Fibroblast of the conjunctiva (primary cell): Measurements from ENCODE around the gene YRDC.
"Not testable (repeated sequence)": the region's sequence is repeated elsewhere in the genome, so short reads cannot be mapped to it uniquely, and the experiment has no call there.

Source experiments
- DNase-seq: peaks from one replicate; pipeline ENCODE4 v3.0.0-alpha.2; 2010; ENCODE audit warnings: low read depth

The YRDC gene

GRCh38 chr1:37771440-37771839 lies 36.6 kb downstream of the YRDC start:
- DNase-seq = not testable (repeated sequence)

- no peak for DNase-seq
These were observed 40.5 kb downstream of the YRDC start for GRCh38 chr1:37767488-37767887.

GRCh38 chr1:37765916-37766664 lies 41.9 kb downstream of the YRDC start:
- no peak for DNase-seq

GRCh38 chr1:37764888-37765441 lies 43.0 kb downstream of the YRDC start, which contains the start of gene EPHA10:
EPHA10 (minus strand) TSS chr1:37765120; CDS start chr1:37765066, 54 bp downstream.
- DNase-seq = no peak

GRCh38 chr1:37764414-37764825 lies 43.6 kb downstream of the YRDC start:
- peak; percentile 5 for DNase-seq

GRCh38 chr1:37763791-37764413 lies 44.1 kb downstream of the YRDC start:
- no peak for DNase-seq

GRCh38 chr1:37762516-37762915 lies 45.5 kb downstream of the YRDC start:
- DNase-seq = no peak

- no peak for DNase-seq
These were observed 46.5 kb downstream of the YRDC start for GRCh38 chr1:37761416-37762095.

GRCh38 chr1:37759451-37759850 lies 48.6 kb downstream of the YRDC start:
- DNase-seq = no peak

- DNase-seq = no peak
These were observed 52.0 kb downstream of the YRDC start for GRCh38 chr1:37755951-37756560.

- DNase-seq = no peak
These were observed 52.7 kb downstream of the YRDC start for GRCh38 chr1:37755290-37755689.

GRCh38 chr1:37753473-37754321 lies 54.3 kb downstream of the YRDC start:
- DNase-seq = no peak
